ENCODE results near the gene LYPD1. TPM values are rescaled to one million over a fixed set of nuclear protein-coding genes. Genes with fewer than 3 reads are reported as not detected.

LYPD1 gene
- polyA plus RNA-seq, 1 of the 3 experiments (the other 2 are of a cell fraction) = 5.4 TPM

- Histone ChIP-seq H3K4me1 (ENCODE audit: control insufficient read depth in 1 of 2, insufficient read depth in 2 of 2, low read depth in 1 of 2, low read length in 1 of 2) (no peaks in the 10 kb centered on the region; a peak in 1 of 4 replicates), H3K4me3 (ENCODE audit: low read depth in 2 of 2, low read length in 1 of 2) (no peak overlapping the region), H3K4me2 (no peak overlapping the region), H3K27ac (ENCODE audit: low read depth in 2 of 2, low read length in 1 of 2) (no peak overlapping the region), H3K9ac (no peak overlapping the region), H3K9me3 (no peaks in the 10 kb centered on the region), H3F3A (replicated peaks; ENCODE audit: insufficient read depth) (no peaks in the 10 kb centered on the region), H3K79me2 (ENCODE audit: insufficient read depth) (no peaks in the 10 kb centered on the region), H3K9me2 (no peaks in the 10 kb centered on the region), H4K20me1 (ENCODE audit: insufficient read depth) (no peaks in the 10 kb centered on the region), H3K27me3 (ENCODE audit: insufficient read depth) (no peaks in the 10 kb centered on the region), H2AFZ (ENCODE audit: low read depth) (no peak overlapping the region), H3K36me3 (replicated peaks in 1 of 2; ENCODE audit: control insufficient read depth in 1 of 2, insufficient read depth in 2 of 2, low read length in 1 of 2) (no peaks in the 10 kb centered on the region)
- no peak for DNase-seq
- ChIA-PET POLR2A (no interaction called here), CTCF (interaction anchor here (1.2 kb wide), 1 partner anchor 15 kb away, joined by 3 read pairs; no protein-coding TSS in a partner anchor)
- TF ChIP-seq EP300 (IDR thresholded peaks at IDR 0.05; ENCODE audit: borderline replicate concordance in 1 of 2, low read depth in 1 of 2, low read length in 1 of 2) (no peak), RXRA (IDR thresholded peaks at IDR 0.05; ENCODE audit: borderline replicate concordance, low read depth) (no peak), FOXM1 (IDR thresholded peaks at IDR 0.05; ENCODE audit: low read depth) (no peak), TEAD4 (IDR thresholded peaks at IDR 0.05; ENCODE audit: borderline replicate concordance, insufficient read depth) (no peak), CHD2 (IDR thresholded peaks at IDR 0.05; ENCODE audit: low read length, partially characterized antibody) (no peak), MAX (IDR thresholded peaks at IDR 0.05; ENCODE audit: low read depth) (no peak), SIN3A (IDR thresholded peaks at IDR 0.05; ENCODE audit: borderline replicate concordance, low read depth, low read length) (no peak)
- WGBS (ENCODE audit: low lambda C conversion rate) = 68% methylated on average over 3 of the region's 3 CpGs
These were observed 52.0 kb downstream of the LYPD1 start for GRCh38 chr2:132617989-132618388.

- no peak for DNase-seq
- TF ChIP-seq RXRA (IDR thresholded peaks at IDR 0.05; ENCODE audit: borderline replicate concordance, low read depth) = no peak
- no peak for TF ChIP-seq RAD21 (IDR thresholded peaks at IDR 0.05; ENCODE audit: low read length)
- TF ChIP-seq IRF3 (IDR thresholded peaks at IDR 0.05; ENCODE audit: low read depth, low read length) = no peak
- no peak for TF ChIP-seq TAF1 (IDR thresholded peaks at IDR 0.05; ENCODE audit: borderline replicate concordance, low read depth, low read length)
- no peak for TF ChIP-seq NRF1 (IDR thresholded peaks at IDR 0.05; ENCODE audit: low read depth, low read length)
- no peak for TF ChIP-seq GATA2 (CRISPR knock-in tag; IDR thresholded peaks at IDR 0.05)
- TF ChIP-seq SMC3 (IDR thresholded peaks at IDR 0.05; ENCODE audit: low read depth, low read length) = no peak
- TF ChIP-seq EP300 (IDR thresholded peaks at IDR 0.05; ENCODE audit: borderline replicate concordance in 1 of 2, low read depth in 1 of 2, low read length in 1 of 2) = no peak
- TF ChIP-seq TEAD4 (IDR thresholded peaks at IDR 0.05; ENCODE audit: borderline replicate concordance, insufficient read depth) = no peak
- TF ChIP-seq ZBTB33 (IDR thresholded peaks at IDR 0.05; ENCODE audit: borderline replicate concordance, low read depth) = no peak
- CTCF ChIA-PET = interaction anchor here (1.6 to 1.7 kb wide), 2 partner anchors 13 to 36 kb away, joined by 5 read pairs; no protein-coding TSS in a partner anchor
These were observed 54.5 kb downstream of the LYPD1 start for GRCh38 chr2:132615329-132616085.

More at GRCh38 chr2:132615329-132616085, 54.5 kb downstream of the LYPD1 start:
- POLR2A ChIA-PET = no interaction called here
- no peak overlapping the region for H3K4me3 ChIP-seq (ENCODE audit: low read depth in 2 of 2, low read length in 1 of 2)
- H3K36me3 ChIP-seq (replicated peaks in 1 of 2; ENCODE audit: control insufficient read depth in 1 of 2, insufficient read depth in 2 of 2, low read length in 1 of 2) = no peaks in the 10 kb centered on the region
- no peaks in the 10 kb centered on the region for H3K27me3 ChIP-seq (ENCODE audit: insufficient read depth)
- no peaks in the 10 kb centered on the region for H3K9me2 ChIP-seq
- H3K4me2 ChIP-seq = no peak overlapping the region
- H3K79me2 ChIP-seq (ENCODE audit: insufficient read depth) = no peaks in the 10 kb centered on the region
- no peaks in the 10 kb centered on the region for H4K20me1 ChIP-seq (ENCODE audit: insufficient read depth)
- H3K9me3 ChIP-seq = no peaks in the 10 kb centered on the region
- H3F3A ChIP-seq (replicated peaks; ENCODE audit: insufficient read depth) = no peaks in the 10 kb centered on the region
- H3K9ac ChIP-seq = no peak overlapping the region
- WGBS (ENCODE audit: low lambda C conversion rate) = 87% methylated on average over 5 of the region's 5 CpGs
- H2AFZ ChIP-seq (ENCODE audit: low read depth) = no peak overlapping the region
- no peaks in the 10 kb centered on the region for H3K4me1 ChIP-seq (ENCODE audit: control insufficient read depth in 1 of 2, insufficient read depth in 2 of 2, low read depth in 1 of 2, low read length in 1 of 2)
- no peak overlapping the region for H3K27ac ChIP-seq (ENCODE audit: low read depth in 2 of 2, low read length in 1 of 2)
